Gastrocnemius medialis (tissue), 4 donors: ENCODE results near the gene PNPLA6.

Experiments used
- CTCF ChIP-seq, 5 experiments: fragments of 450-650 bp in 3 of 5; fragments of 200-600 bp in 2 of 5; sonication (generic) in 2 of 5; IDR thresholded peaks in 4 of 5; conservative IDR thresholded peaks in 1 of 5; 1 replicate in 4 of 5; 2 replicates in 1 of 5; pipeline ENCODE4 v1.5.1; 2016 to 2019; ENCODE audit warnings: antibody characterized with exemption in 5 of 5, mild to moderate bottlenecking in 3 of 5, moderate library complexity in 3 of 5
- POLR2A ChIP-seq, 2 donors: fragments of 450-650 bp; IDR thresholded peaks; one replicate each; pipeline ENCODE4 v1.6.1; 2017; ENCODE audit warnings: antibody characterized with exemption in 2 of 2, mild to moderate bottlenecking in 2 of 2, moderate library complexity in 2 of 2

- no peak for TF ChIP-seq POLR2A (IDR thresholded peaks at IDR 0.05)
- no peak for TF ChIP-seq CTCF (IDR thresholded peaks at IDR 0.05 in 4 of 5, conservative IDR thresholded peaks at IDR 0.05 in 1 of 5)
Observed at GRCh38 chr19:7515110-7515644, 20.3 kb upstream of the PNPLA6 start.
